Astrocyte of the cerebellum (primary cell): Measurements from ENCODE around the gene ARL14.

Experiments used
- DNase-seq: peaks from one replicate; pipeline ENCODE4 v3.0.0-alpha.2; 2011; ENCODE audit warnings: low read depth
- H3K4me3 ChIP-seq: 2 replicates; pipeline ENCODE4 v1.5.1; 2011; ENCODE audit warnings: mild to moderate bottlenecking, low read depth, low read length, moderate library complexity
- CTCF ChIP-seq: IDR thresholded peaks from 2 replicates; pipeline ENCODE4 v1.5.1; 2012; ENCODE audit warnings: low read length, low read depth, moderate library complexity, mild to moderate bottlenecking; ENCODE audit errors: missing control alignments
- in situ Hi-C: cut with HindIII; loops from 2 replicates; pipeline ENCODE4 v1.10.0; 2017; ENCODE audit warnings: low sequenced_read_pairs

Gene ARL14

GRCh38 chr3:160671231-160671630 is 5.7 kb upstream of the ARL14 start:
- no peak overlapping the region for H3K4me3 ChIP-seq
- no peak for DNase-seq
- in situ Hi-C loops = no loop called here
- no peak for TF ChIP-seq CTCF

DNA sequence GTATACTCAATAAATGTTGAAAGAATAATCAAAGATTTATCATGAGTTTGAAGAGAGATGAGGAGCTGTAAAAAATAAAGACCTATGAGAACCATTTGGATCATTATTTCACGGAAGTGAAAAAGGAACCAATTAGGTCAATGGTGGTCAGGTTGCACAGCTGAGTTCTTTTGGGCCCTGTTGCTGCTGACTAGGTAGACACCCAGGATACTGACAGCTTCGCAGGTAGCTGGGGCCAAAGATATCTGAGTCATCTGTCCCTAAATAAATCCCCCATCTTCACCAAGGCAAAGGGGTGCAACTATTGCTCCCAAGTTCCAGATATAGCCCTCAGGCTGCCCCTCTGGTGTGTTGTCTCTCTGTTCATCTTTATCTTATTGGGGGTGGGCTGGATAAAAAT is 5.0 kb upstream of the ARL14 start:
- no peak for DNase-seq
- no peak overlapping the region for H3K4me3 ChIP-seq
- in situ Hi-C loops = no loop called here
- TF ChIP-seq CTCF = no peak

GRCh38 chr3:160673188-160673587 is 3.8 kb upstream of the ARL14 start:
- no peak for TF ChIP-seq CTCF
- no peak overlapping the region for H3K4me3 ChIP-seq
- in situ Hi-C loops = no loop called here
- DNase-seq = no peak

DNA sequence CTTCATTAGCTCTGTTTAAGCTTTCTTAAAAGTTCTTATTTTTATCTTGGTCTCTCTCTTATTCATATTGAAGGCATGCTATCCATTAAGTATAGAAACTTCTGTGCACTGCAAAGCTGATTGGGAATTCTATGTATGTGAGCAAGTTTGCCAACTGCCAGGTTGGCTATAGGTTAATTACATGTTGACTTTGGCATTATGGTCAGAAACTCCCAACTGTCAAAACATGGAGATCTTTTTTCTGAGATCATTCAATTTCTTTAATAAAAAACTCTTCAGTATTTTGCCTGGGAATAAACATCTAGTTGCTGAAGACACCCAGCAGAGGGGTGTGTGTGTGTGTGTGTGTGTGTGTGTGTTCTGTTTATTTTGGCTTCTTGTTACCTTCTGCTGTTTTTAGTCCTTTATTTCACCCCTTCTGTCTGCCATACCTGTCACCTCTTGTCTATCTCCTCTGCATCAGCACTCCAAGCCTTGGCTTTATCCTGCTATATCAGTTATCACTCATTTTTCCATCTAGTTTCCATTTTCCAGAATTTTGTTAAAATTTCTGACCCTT is 1.3 kb upstream of the ARL14 start:
- DNase-seq = no peak
- no peak overlapping the region for H3K4me3 ChIP-seq
- TF ChIP-seq CTCF = no peak
- in situ Hi-C loops = no loop called here

GRCh38 chr3:160677459-160677881 is 510 bp downstream of the ARL14 start:
- in situ Hi-C loops = no loop called here
- no peak for TF ChIP-seq CTCF
- DNase-seq = no peak
- no peak overlapping the region for H3K4me3 ChIP-seq

GRCh38 chr3:160678292-160678842 is 1.4 kb downstream of the ARL14 start:
- in situ Hi-C loops = no loop called here
- no peak for DNase-seq
- no peak for TF ChIP-seq CTCF

GRCh38 chr3:160684368-160684740 is 7.4 kb downstream of the ARL14 start:
- in situ Hi-C loops = no loop called here
- H3K4me3 ChIP-seq = no peak overlapping the region
- DNase-seq = no peak
- TF ChIP-seq CTCF = no peak

More at GRCh38 chr3:160678292-160678842, 1.4 kb downstream of the ARL14 start:
- no peak overlapping the region for H3K4me3 ChIP-seq
